Testis (tissue), 3 donors: ENCODE results near the gene RCBTB1. TPM values are rescaled to one million over a fixed set of nuclear protein-coding genes. Genes with fewer than 3 reads are reported as not detected.
"Not testable (repeated sequence)": the region's sequence is repeated elsewhere in the genome, so short reads cannot be mapped to it uniquely, and the experiment has no call there.

Source experiments
- DNase-seq: peaks from one replicate; pipeline ENCODE4 v3.0.0-alpha.2; 2019
- H3K27ac ChIP-seq, 2 donors: fragments of 200-600 bp; sonication (generic); one replicate each; pipeline ENCODE4 v1.5.1; 2019
- H3K27me3 ChIP-seq: fragments of 200-600 bp; sonication (generic); one replicate; pipeline ENCODE4 v1.5.1; 2019
- H3K36me3 ChIP-seq: fragments of 200-600 bp; sonication (generic); one replicate; pipeline ENCODE4 v1.5.1; 2017; ENCODE audit warnings: low read depth; ENCODE audit errors: missing control alignments
- H3K4me1 ChIP-seq: fragments of 200-600 bp; sonication (generic); one replicate; pipeline ENCODE4 v1.5.1; 2019
- H3K4me3 ChIP-seq, 2 donors: fragments of 200-600 bp; sonication (generic); one replicate each; pipeline ENCODE4 v1.5.1; 2017 to 2019
- H3K9me3 ChIP-seq: fragments of 200-600 bp; sonication (generic); one replicate; pipeline ENCODE4 v1.5.1; 2017
- POLR2A ChIP-seq: fragments of 450-650 bp; IDR thresholded peaks from one replicate; pipeline ENCODE4 v1.6.1; 2017; ENCODE audit warnings: antibody characterized with exemption, mild to moderate bottlenecking, moderate library complexity
- WGBS, 2 donors: methylation state at CpG; one replicate each; pipeline ENCODE4 v1.1.5; 2018; 5-methylcytosine and 5-hydroxymethylcytosine counted together
- intact Hi-C: fragments of 100-400 bp; cut with DNase I; formaldehyde crosslinking; loops from one replicate; pipeline ENCODE4 v1.15.1; 2023; ENCODE audit warnings: low total_unique reads
- polyA plus RNA-seq: library from polyadenylated mRNA; stranded (reverse); fragments of 350-450 nt; fragmentation: Illumina TruSeq; extraction: RNeasy Lipid Tissue Mini Kit (QIAGEN cat#74804); gene quantifications from one replicate; pipeline ENCODE4 v1.2.3, GENCODE V29; 2014; ENCODE audit warnings: low read depth, low replicate concordance; ENCODE audit not compliant: insufficient read depth
- total RNA-seq, 2 donors: library from RNA; depleted of rRNA; stranded (reverse); fragments of >200 nt; gene quantifications; one replicate each; pipeline ENCODE4 v1.2.3, GENCODE V29; 2016
- TF ChIP-seq, protein P1 (sequence below), 3 experiments: fragments of 450-650 bp in 2 of 3; fragments of 200-600 bp in 1 of 3; sonication (generic) in 1 of 3; IDR thresholded peaks; one replicate each; pipeline ENCODE4 v1.5.1; 2016 to 2019; ENCODE audit warnings: antibody characterized with exemption in 3 of 3, mild to moderate bottlenecking in 2 of 3, moderate library complexity in 1 of 3

The RCBTB1 gene
- total and polyA plus RNA-seq, 3 donors from 2014 or later, result 14.4 to 32.8 (median 20.5) TPM

- TF ChIP-seq, protein P1, sequence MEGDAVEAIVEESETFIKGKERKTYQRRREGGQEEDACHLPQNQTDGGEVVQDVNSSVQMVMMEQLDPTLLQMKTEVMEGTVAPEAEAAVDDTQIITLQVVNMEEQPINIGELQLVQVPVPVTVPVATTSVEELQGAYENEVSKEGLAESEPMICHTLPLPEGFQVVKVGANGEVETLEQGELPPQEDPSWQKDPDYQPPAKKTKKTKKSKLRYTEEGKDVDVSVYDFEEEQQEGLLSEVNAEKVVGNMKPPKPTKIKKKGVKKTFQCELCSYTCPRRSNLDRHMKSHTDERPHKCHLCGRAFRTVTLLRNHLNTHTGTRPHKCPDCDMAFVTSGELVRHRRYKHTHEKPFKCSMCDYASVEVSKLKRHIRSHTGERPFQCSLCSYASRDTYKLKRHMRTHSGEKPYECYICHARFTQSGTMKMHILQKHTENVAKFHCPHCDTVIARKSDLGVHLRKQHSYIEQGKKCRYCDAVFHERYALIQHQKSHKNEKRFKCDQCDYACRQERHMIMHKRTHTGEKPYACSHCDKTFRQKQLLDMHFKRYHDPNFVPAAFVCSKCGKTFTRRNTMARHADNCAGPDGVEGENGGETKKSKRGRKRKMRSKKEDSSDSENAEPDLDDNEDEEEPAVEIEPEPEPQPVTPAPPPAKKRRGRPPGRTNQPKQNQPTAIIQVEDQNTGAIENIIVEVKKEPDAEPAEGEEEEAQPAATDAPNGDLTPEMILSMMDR (IDR thresholded peaks at IDR 0.05), result peak; percentile 54 to 64 (median 63)
- no peak for TF ChIP-seq POLR2A
- intact Hi-C loops, result no loop called here
- H3K9me3 ChIP-seq, result no peaks in the 10 kb centered on the region
- no peaks in the 10 kb centered on the region for H3K4me1 ChIP-seq
- H3K4me3 ChIP-seq, result peak overlapping the region in 1 of 2 donors; percentile 14
- WGBS, 2 donors, result 45 to 48% methylated on average over 15 of the region's 15 CpGs
- no peaks in the 10 kb centered on the region for H3K36me3 ChIP-seq
- H3K27ac ChIP-seq, result peak overlapping the region in 1 of 2 donors; percentile 22
- peak; percentile 92 for DNase-seq
- no peaks in the 10 kb centered on the region for H3K27me3 ChIP-seq
Observed at GRCh38 chr13:49606747-49607648, 21.6 kb upstream of the RCBTB1 start.

DNA sequence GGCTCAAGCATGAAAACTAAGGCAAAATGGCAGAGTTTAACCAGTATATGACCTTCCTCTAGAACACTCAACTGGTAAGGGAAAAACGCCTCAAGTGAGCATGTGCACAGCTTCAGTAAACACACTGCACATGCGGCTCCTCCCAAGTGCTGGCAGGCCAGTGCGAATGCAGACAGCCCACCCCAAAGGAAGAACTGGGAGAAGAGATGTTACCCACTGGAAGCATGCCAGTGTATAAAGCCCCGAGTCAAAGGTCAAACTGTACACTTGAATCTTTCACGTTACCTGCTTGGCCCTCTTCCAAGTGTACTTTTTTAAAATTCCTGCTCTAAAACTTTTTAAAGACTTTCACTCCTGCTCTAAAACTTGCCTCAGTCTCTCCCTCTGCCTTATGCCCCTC is 19.2 kb upstream of the RCBTB1 start:
- WGBS, 2 donors, result 60 to 64% methylated on average over 5 of the region's 5 CpGs
- TF ChIP-seq POLR2A, result no peak
- TF ChIP-seq, protein P1 (IDR thresholded peaks at IDR 0.05), result no peak

DNA sequence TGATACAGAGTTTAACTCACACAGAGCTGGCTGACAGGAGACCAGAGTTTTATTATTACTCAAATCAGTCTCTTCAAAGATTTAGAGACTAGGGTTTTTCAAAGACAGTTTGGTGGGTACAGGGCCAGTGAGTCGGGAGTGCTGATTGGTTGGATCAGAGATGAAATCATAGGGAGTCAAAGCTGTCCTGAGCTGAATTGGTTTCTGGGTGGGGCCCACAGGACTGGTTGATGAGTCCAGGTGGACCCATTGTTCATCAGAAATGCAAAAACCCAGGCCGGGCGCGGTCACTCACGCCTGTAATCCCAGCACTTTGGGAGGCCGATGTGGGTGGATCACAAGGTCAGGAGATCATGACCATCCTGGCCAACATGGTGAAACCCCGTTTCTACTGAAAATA is 17.3 kb upstream of the RCBTB1 start:
- 80 to 86% methylated on average over 7 of the region's 7 CpGs for WGBS, 2 donors
- H3K36me3 ChIP-seq, H3K27me3 ChIP-seq, H3K4me3 ChIP-seq, intact Hi-C loops, H3K4me1 ChIP-seq, H3K27ac ChIP-seq, H3K9me3 ChIP-seq: not testable (repeated sequence)
- peak; percentile 19 for DNase-seq

More for the DNA sequence above, 19.2 kb upstream of the RCBTB1 start:
- H3K27me3 ChIP-seq, result no peaks in the 10 kb centered on the region
- no peak overlapping the region for H3K4me3 ChIP-seq
- no peak overlapping the region for H3K27ac ChIP-seq
- intact Hi-C loops, result no loop called here
- H3K9me3 ChIP-seq, result no peaks in the 10 kb centered on the region
- DNase-seq, result no peak
- no peaks in the 10 kb centered on the region for H3K4me1 ChIP-seq
- H3K36me3 ChIP-seq, result no peaks in the 10 kb centered on the region

- Histone ChIP-seq H3K4me3 (no peak overlapping the region), H3K36me3 (no peaks in the 10 kb centered on the region), H3K27ac (no peak overlapping the region), H3K27me3 (no peaks in the 10 kb centered on the region), H3K4me1 (no peaks in the 10 kb centered on the region), H3K9me3 (no peaks in the 10 kb centered on the region)
- intact Hi-C loops, result no loop called here
- WGBS, 2 donors, result 80 to 82% methylated on average over 1 of the region's 1 CpG
- TF ChIP-seq POLR2A, result no peak
- TF ChIP-seq, protein P1 (IDR thresholded peaks at IDR 0.05), result no peak
- no peak for DNase-seq
Observed at GRCh38 chr13:49602005-49602404, 16.6 kb upstream of the RCBTB1 start.

- WGBS, 2 donors, result 78 to 79% methylated on average over 7 to 11 of the region's 11 CpGs
- TF ChIP-seq, protein P1 (IDR thresholded peaks at IDR 0.05), result no peak
- TF ChIP-seq POLR2A, result no peak
- intact Hi-C loops, result no loop called here
- Histone ChIP-seq H3K4me1 (no peaks in the 10 kb centered on the region), H3K27me3 (no peaks in the 10 kb centered on the region), H3K9me3 (no peaks in the 10 kb centered on the region), H3K36me3 (no peaks in the 10 kb centered on the region), H3K4me3 (no peak overlapping the region), H3K27ac (no peak overlapping the region)
- no peak for DNase-seq
Observed at GRCh38 chr13:49597043-49597641, 11.8 kb upstream of the RCBTB1 start.
